ENCODE data around the gene UBE2QL1. TPM values are rescaled to one million over a fixed set of nuclear protein-coding genes. Genes with fewer than 3 reads are reported as not detected.

The UBE2QL1 gene
- total RNA-seq, 2 experiments from 2014 or later = not detected

DNA sequence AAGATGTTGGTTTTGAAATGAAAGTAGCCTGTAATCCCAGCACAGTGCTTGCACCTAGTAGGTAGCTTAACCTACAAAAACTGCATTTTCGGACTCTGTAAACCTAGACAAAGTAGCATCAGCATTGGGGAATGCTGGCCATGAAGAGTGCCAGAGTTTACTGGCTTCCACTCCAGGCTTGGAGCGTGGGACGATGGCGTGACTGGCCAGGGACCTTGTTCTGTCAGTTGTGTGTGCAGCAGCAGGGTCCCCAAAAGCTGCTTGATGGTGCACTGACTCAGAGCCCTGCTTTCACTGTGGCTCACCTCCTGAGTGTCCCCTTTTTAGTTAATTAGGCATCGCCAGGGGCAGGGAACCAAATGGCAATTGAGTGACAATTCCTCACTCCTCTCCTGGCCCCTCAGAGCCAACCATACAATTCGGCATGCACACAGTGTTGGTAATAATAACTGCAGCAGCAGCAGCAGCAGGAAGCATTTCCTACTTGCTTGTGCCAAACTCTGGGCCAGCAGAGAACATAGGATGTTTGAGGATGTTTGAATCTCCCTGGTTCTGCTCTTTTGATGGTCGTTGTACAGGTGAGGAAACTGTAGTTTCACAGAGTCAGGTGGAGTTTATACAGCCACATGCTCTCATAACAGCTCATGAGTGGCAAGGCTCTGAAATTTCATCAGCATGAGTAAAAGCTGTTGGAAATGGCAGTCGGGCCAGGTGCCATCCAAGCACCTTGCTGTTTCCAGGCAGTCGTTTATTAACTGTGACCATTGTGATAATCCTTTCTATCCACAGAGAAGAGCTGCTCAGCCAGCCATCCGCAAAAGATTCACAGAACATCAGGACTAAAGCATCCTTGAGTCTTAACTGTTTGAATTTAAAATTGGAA, 4.2 kb downstream of the UBE2QL1 start:
- TF ChIP-seq CTCF (conservative IDR thresholded peaks at IDR 0.05; ENCODE audit: low read length) (no peak), EZH2phosphoT487 (IDR thresholded peaks at IDR 0.05; ENCODE audit: borderline replicate concordance, low read depth, low read length) (no peak)
- CTCF ChIA-PET (ENCODE audit: unreplicated experiment) = no interaction called here
- POLR2A ChIA-PET = interaction anchor here (0.7 kb wide), 1 partner anchor 33 kb away, joined by 3 read pairs; no protein-coding TSS in a partner anchor
- Histone ChIP-seq H3K79me2 (ENCODE audit: insufficient read depth, low read depth, low read length) (no peaks in the 10 kb centered on the region), H3K36me3 (ENCODE audit: insufficient read depth, low read length) (no peaks in the 10 kb centered on the region), H3K27ac (ENCODE audit: low read depth, low read length, poor library complexity, severe bottlenecking) (no peak overlapping the region), H3K9me2 (ENCODE audit: insufficient read depth, low read length) (no peaks in the 10 kb centered on the region), H3K4me2 (ENCODE audit: low read length) (no peak overlapping the region), H4K20me1 (ENCODE audit: insufficient read depth, low read length) (no peaks in the 10 kb centered on the region), H3K4me3 (ENCODE audit: low read depth, low read length, poor library complexity, severe bottlenecking) (no peak overlapping the region), H2AFZ (ENCODE audit: low read length) (no peak overlapping the region), H3K4me1 (ENCODE audit: insufficient read depth, low read length, poor library complexity, severe bottlenecking) (no peaks in the 10 kb centered on the region), H3K9me3 (ENCODE audit: low read length) (no peaks in the 10 kb centered on the region)
- intact Hi-C loops (cut with micrococcal nuclease; ENCODE audit: unreplicated experiment) = no loop called here
- no TSS peak for BruUV-seq (replicated peaks)
- no peak for DNase-seq (ENCODE audit: low spot score)

DNA sequence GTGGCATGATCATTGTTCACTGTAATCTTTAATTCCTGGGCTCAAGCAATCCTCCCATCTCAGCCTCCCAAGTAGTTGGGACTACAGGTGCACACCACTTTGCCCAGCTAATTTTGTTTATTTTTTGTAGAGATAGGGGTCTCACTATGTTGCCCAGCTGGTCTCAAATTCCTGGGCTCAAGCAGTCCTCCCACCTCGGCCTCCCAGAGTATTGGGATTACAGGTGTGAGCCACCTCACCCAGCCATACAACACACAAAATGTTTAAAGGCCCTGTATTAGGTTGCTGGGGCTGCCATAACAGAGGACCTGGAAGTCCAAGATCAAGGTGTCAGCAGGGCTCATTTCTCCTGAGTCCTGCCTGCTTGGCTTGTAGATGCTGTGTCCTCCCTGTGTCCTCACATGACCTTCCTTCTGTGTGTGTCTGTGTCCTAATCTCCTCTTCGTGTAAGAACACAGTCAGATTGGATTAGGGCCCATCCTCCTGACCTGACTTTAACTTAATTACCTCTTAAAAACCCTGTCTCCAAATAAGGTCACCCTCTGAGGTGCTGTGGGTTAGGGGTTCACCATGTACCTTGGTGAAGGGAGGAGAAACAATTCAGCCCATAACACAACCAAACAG, 5.4 kb downstream of the UBE2QL1 start:
- ChIA-PET POLR2A (interaction anchor here (1.4 kb wide), 1 partner anchor 10 kb away, joined by 5 read pairs; no protein-coding TSS in a partner anchor), CTCF (ENCODE audit: unreplicated experiment) (no interaction called here)
- H3K4me3 ChIP-seq (ENCODE audit: low read depth, low read length, poor library complexity, severe bottlenecking) = no peak overlapping the region
- BruUV-seq (replicated peaks) = no TSS peak
- H3K9me3 ChIP-seq (ENCODE audit: low read length) = no peaks in the 10 kb centered on the region
- no peaks in the 10 kb centered on the region for H3K79me2 ChIP-seq (ENCODE audit: insufficient read depth, low read depth, low read length)
- no peak for DNase-seq (ENCODE audit: low spot score)
- TF ChIP-seq CTCF (conservative IDR thresholded peaks at IDR 0.05; ENCODE audit: low read length) (no peak), EZH2phosphoT487 (IDR thresholded peaks at IDR 0.05; ENCODE audit: borderline replicate concordance, low read depth, low read length) (no peak)
- no peaks in the 10 kb centered on the region for H3K4me1 ChIP-seq (ENCODE audit: insufficient read depth, low read length, poor library complexity, severe bottlenecking)
- H3K27ac ChIP-seq (ENCODE audit: low read depth, low read length, poor library complexity, severe bottlenecking) = no peak overlapping the region
- intact Hi-C loops (cut with micrococcal nuclease; ENCODE audit: unreplicated experiment) = no loop called here
- no peak overlapping the region for H3K4me2 ChIP-seq (ENCODE audit: low read length)
- no peaks in the 10 kb centered on the region for H4K20me1 ChIP-seq (ENCODE audit: insufficient read depth, low read length)
- no peak overlapping the region for H2AFZ ChIP-seq (ENCODE audit: low read length)
- H3K36me3 ChIP-seq (ENCODE audit: insufficient read depth, low read length) = no peaks in the 10 kb centered on the region
- H3K9me2 ChIP-seq (ENCODE audit: insufficient read depth, low read length) = no peaks in the 10 kb centered on the region
